ENCODE data around the gene GMDS. TPM values are rescaled to one million over a fixed set of nuclear protein-coding genes. Genes with fewer than 3 reads are reported as not detected.

Gene GMDS
- total and polyA plus RNA-seq, 2 experiments from 2014 or later, result 3.0 to 12.6 TPM

DNA sequence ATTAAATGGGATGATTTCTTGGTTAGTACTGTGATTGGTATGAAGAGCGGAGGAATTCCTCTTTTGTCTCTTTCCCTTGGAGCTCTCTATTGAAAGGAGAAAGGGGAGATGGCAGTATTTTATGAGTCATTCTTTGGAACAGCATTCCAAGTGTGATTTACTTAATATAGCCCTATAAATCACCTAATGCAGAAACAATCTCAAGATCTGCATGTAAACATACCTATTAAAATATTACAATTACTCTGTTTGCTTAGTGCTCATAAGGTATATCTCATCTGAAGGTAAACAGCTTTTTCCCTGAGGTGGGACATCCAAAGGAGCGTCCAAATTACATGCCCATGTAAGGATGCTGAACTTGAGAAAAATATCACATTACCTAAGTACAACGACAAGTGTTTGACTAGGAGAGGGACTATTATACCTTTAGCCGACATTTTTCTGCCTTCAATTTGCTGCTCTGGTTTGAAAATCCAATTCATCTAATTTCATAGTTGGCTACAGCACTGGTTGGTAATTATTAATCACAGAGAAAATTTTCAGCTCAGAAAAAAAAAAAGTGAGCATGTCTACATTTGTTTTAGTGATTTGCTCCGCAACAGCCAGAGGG is 406.7 kb downstream of the GMDS start:
- Histone ChIP-seq H2AFZ (no peak overlapping the region), H3F3A (ENCODE audit: insufficient read depth) (no peaks in the 10 kb centered on the region), H3K9me3 (ENCODE audit: low read depth) (no peaks in the 10 kb centered on the region), H3K4me1 (ENCODE audit: insufficient read depth) (peaks cover 8% of the 10 kb centered on the region), H3K36me3 (ENCODE audit: low read depth) (no peaks in the 10 kb centered on the region), H3K4me2 (ENCODE audit: unreplicated experiment) (peak overlapping the region; percentile 2), H3K27ac (no peak overlapping the region), H3K9me2 (ENCODE audit: insufficient read depth) (no peaks in the 10 kb centered on the region), H3K27me3 (replicated peaks; ENCODE audit: insufficient read depth) (no peaks in the 10 kb centered on the region), H3K79me2 (ENCODE audit: insufficient read depth) (no peaks in the 10 kb centered on the region), H3K4me3 (no peak overlapping the region), H4K20me1 (ENCODE audit: insufficient read depth) (no peaks in the 10 kb centered on the region), H3K9ac (no peak overlapping the region)
- peak; percentile 20 for DNase-seq
- 94 to 95% methylated on average over 5 of the region's 5 CpGs for WGBS, 2 experiments (ENCODE audit: low coverage in 1 of 2, low lambda C conversion rate in 2 of 2, missing lambda C conversion rate in 2 of 2)
- in situ Hi-C loops (cut with MboI), result no loop called here
- TF ChIP-seq EZH2phosphoT487 (IDR thresholded peaks at IDR 0.05; ENCODE audit: insufficient read depth, low read depth) (no peak), EZH2 (IDR thresholded peaks at IDR 0.05; ENCODE audit: insufficient read depth, poor library complexity, severe bottlenecking) (no peak)

DNA sequence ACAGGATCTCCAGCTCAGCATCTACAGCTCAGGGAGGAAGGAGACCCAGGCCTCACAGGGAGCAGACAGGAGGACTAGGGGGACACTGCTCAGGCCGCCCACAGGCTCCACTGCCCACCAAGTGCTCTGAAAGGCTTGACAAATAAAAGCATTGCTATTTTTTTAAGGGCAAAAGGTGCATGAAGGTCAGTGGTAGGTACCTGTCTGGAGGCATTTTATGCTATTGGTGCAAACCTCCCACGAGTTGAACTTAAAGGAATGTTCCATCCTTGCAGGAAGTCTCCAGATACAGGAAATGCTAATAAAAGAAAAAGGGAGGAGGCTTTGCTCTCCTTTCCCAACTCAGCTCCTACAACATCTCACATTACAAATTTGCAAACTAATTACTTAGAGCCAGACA is 407.6 kb downstream of the GMDS start:
- Histone ChIP-seq H3K36me3 (ENCODE audit: low read depth) (no peaks in the 10 kb centered on the region), H4K20me1 (ENCODE audit: insufficient read depth) (no peaks in the 10 kb centered on the region), H3K27ac (no peak overlapping the region), H2AFZ (no peak overlapping the region), H3K27me3 (replicated peaks; ENCODE audit: insufficient read depth) (no peaks in the 10 kb centered on the region), H3K4me1 (ENCODE audit: insufficient read depth) (peaks cover 8% of the 10 kb centered on the region), H3K4me2 (ENCODE audit: unreplicated experiment) (no peak overlapping the region), H3F3A (ENCODE audit: insufficient read depth) (no peaks in the 10 kb centered on the region), H3K9ac (no peak overlapping the region), H3K9me3 (ENCODE audit: low read depth) (no peaks in the 10 kb centered on the region), H3K79me2 (ENCODE audit: insufficient read depth) (no peaks in the 10 kb centered on the region), H3K4me3 (no peak overlapping the region), H3K9me2 (ENCODE audit: insufficient read depth) (no peaks in the 10 kb centered on the region)
- no peak for DNase-seq
- in situ Hi-C loops (cut with MboI), result no loop called here
- WGBS, 2 experiments (ENCODE audit: low coverage in 1 of 2, low lambda C conversion rate in 2 of 2, missing lambda C conversion rate in 2 of 2), result 57 to 58% methylated on average over 2 of the region's 2 CpGs
- no peak for TF ChIP-seq EZH2 (IDR thresholded peaks at IDR 0.05; ENCODE audit: insufficient read depth, poor library complexity, severe bottlenecking)
- no peak for TF ChIP-seq EZH2phosphoT487 (IDR thresholded peaks at IDR 0.05; ENCODE audit: insufficient read depth, low read depth)

DNA sequence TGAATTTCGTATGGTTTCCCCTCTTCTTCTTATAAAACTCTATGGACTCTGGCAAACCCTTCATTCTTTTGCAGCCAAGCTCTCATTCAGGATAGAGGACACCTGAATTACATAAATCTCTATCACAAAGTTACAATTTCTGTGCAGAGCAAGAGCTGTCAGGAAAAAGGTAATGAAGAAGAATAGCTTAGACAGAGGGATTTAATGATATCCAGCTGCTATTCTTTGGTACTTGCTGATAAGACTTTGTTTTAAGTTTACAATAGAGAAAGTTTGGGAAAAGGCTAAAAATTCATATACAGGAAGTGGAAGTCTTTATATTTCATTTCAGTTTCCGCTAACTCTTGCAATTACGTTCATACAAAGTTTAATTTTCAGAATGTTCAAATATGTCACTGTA is 408.7 kb downstream of the GMDS start:
- Histone ChIP-seq H2AFZ (no peak overlapping the region), H3K9me2 (ENCODE audit: insufficient read depth) (no peaks in the 10 kb centered on the region), H3K9me3 (ENCODE audit: low read depth) (no peaks in the 10 kb centered on the region), H3K4me2 (ENCODE audit: unreplicated experiment) (no peak overlapping the region), H3K79me2 (ENCODE audit: insufficient read depth) (no peaks in the 10 kb centered on the region), H3K4me3 (no peak overlapping the region), H3K9ac (no peak overlapping the region), H3K4me1 (ENCODE audit: insufficient read depth) (peaks cover 8% of the 10 kb centered on the region), H3K36me3 (ENCODE audit: low read depth) (no peaks in the 10 kb centered on the region), H3K27me3 (replicated peaks; ENCODE audit: insufficient read depth) (no peaks in the 10 kb centered on the region), H3F3A (ENCODE audit: insufficient read depth) (no peaks in the 10 kb centered on the region), H4K20me1 (ENCODE audit: insufficient read depth) (no peaks in the 10 kb centered on the region), H3K27ac (no peak overlapping the region)
- no peak for DNase-seq
- 92 to 95% methylated on average over 3 of the region's 3 CpGs for WGBS, 2 experiments (ENCODE audit: low coverage in 1 of 2, low lambda C conversion rate in 2 of 2, missing lambda C conversion rate in 2 of 2)
- in situ Hi-C loops (cut with MboI), result no loop called here
- TF ChIP-seq EZH2phosphoT487 (IDR thresholded peaks at IDR 0.05; ENCODE audit: insufficient read depth, low read depth) (no peak), EZH2 (IDR thresholded peaks at IDR 0.05; ENCODE audit: insufficient read depth, poor library complexity, severe bottlenecking) (no peak)

DNA sequence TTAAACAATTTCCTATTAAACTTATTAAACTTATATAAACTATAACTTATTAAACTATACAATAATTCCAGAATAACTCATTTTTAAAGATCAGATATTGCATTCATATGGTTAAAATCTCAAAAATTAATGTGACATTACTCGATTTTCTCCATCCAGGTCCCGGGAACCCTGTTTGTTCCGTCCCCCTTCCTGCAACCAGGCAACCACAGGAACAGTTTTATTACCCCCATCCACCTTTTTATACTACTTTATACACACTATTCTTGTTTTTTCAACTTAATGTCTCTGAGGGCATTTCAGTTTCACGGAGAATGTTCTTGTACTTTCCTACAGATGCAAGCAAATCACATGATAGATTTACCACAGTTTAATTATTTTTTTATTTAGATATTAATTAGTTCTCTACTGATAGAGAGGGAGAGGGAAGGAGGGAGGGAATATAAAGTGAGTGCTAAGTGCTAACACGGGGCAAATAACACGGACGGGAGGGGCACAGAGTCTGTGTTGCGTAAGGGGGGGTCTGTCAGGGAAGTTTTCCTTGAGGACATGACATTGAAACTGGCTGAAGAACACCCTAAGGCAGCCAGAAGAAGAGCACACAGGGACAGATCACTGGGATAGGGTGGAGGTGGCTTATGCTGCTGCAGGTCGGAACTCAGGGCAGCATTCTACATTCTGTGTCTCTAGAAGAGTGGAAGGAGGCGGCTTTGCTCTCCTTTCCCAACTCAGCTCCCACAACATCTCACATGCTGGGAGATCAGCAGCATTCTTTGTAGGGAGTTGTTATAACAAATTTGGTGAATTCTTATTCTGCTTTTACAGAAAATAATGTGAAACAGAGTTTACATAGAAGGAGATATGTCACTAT is 410.5 kb downstream of the GMDS start:
- WGBS, 2 experiments (ENCODE audit: low coverage in 1 of 2, low lambda C conversion rate in 2 of 2, missing lambda C conversion rate in 2 of 2), result 84 to 86% methylated on average over 10 of the region's 10 CpGs
- H3K36me3 ChIP-seq (ENCODE audit: low read depth), result no peaks in the 10 kb centered on the region
- in situ Hi-C loops (cut with MboI), result no loop called here

More for the DNA sequence above, 410.5 kb downstream of the GMDS start:
- H3K4me3 ChIP-seq, result no peak overlapping the region
- no peaks in the 10 kb centered on the region for H3K9me2 ChIP-seq (ENCODE audit: insufficient read depth)
- no peaks in the 10 kb centered on the region for H3F3A ChIP-seq (ENCODE audit: insufficient read depth)
- H4K20me1 ChIP-seq (ENCODE audit: insufficient read depth), result no peaks in the 10 kb centered on the region
- H3K9me3 ChIP-seq (ENCODE audit: low read depth), result no peaks in the 10 kb centered on the region
- H3K4me1 ChIP-seq (ENCODE audit: insufficient read depth), result peaks cover 8% of the 10 kb centered on the region
- no peak overlapping the region for H3K27ac ChIP-seq
- H3K9ac ChIP-seq, result no peak overlapping the region
- no peak overlapping the region for H2AFZ ChIP-seq
- no peaks in the 10 kb centered on the region for H3K79me2 ChIP-seq (ENCODE audit: insufficient read depth)
- no peak for DNase-seq
- H3K4me2 ChIP-seq (ENCODE audit: unreplicated experiment), result no peak overlapping the region
- TF ChIP-seq EZH2 (IDR thresholded peaks at IDR 0.05; ENCODE audit: insufficient read depth, poor library complexity, severe bottlenecking) (no peak), EZH2phosphoT487 (IDR thresholded peaks at IDR 0.05; ENCODE audit: insufficient read depth, low read depth) (no peak)
- H3K27me3 ChIP-seq (replicated peaks; ENCODE audit: insufficient read depth), result no peaks in the 10 kb centered on the region
